ENCODE results near the gene MYOM3. TPM values are rescaled to one million over a fixed set of nuclear protein-coding genes. Genes with fewer than 3 reads are reported as not detected.

The MYOM3 gene
- total and polyA plus RNA-seq, 2 of the 13 experiments (the other 11 are each of a cell fraction or from before 2014, with no cell fraction given): 5.8 to 15.3 TPM

GRCh38 chr1:24018611-24019580 lies 93.0 kb downstream of the MYOM3 start (continued):
- TF ChIP-seq ZNF512B (CRISPR knock-in tag; IDR thresholded peaks at IDR 0.05; ENCODE audit: borderline replicate concordance) (no peak), ZNF317 (CRISPR knock-in tag; IDR thresholded peaks at IDR 0.05) (0 out of 2 replicates have a peak, but pooled peaks have one; percentile 16), ZSCAN21 (CRISPR knock-in tag; IDR thresholded peaks at IDR 0.05; ENCODE audit: borderline replicate concordance) (no peak), MAF1 (CRISPR knock-in tag; IDR thresholded peaks at IDR 0.05; ENCODE audit: borderline replicate concordance) (no peak), IRF1 (CRISPR knock-in tag; IDR thresholded peaks at IDR 0.05; ENCODE audit: low read depth) (no peak), SOX5 (CRISPR knock-in tag; IDR thresholded peaks at IDR 0.05; ENCODE audit: borderline replicate concordance) (peak; percentile 84; the same call in 1 of the 2 replicates), REST (IDR thresholded peaks at IDR 0.05; ENCODE audit: borderline replicate concordance in 1 of 2, low read depth in 1 of 2, low read length in 2 of 2) (no peak), ZNF761 (CRISPR knock-in tag; conservative IDR thresholded peaks at IDR 0.05) (no peak), FOXO1 (CRISPR knock-in tag; IDR thresholded peaks at IDR 0.05) (peak; percentile 78; the same call in 1 of the 2 replicates), FOXJ3 (CRISPR knock-in tag; IDR thresholded peaks at IDR 0.05; ENCODE audit: borderline replicate concordance) (peak; percentile 89; the same call in 1 of the 2 replicates), AHR (CRISPR knock-in tag; IDR thresholded peaks at IDR 0.05) (no peak), ZNF891 (CRISPR knock-in tag; IDR thresholded peaks at IDR 0.05) (no peak)
- TF ChIP-seq, protein P1, sequence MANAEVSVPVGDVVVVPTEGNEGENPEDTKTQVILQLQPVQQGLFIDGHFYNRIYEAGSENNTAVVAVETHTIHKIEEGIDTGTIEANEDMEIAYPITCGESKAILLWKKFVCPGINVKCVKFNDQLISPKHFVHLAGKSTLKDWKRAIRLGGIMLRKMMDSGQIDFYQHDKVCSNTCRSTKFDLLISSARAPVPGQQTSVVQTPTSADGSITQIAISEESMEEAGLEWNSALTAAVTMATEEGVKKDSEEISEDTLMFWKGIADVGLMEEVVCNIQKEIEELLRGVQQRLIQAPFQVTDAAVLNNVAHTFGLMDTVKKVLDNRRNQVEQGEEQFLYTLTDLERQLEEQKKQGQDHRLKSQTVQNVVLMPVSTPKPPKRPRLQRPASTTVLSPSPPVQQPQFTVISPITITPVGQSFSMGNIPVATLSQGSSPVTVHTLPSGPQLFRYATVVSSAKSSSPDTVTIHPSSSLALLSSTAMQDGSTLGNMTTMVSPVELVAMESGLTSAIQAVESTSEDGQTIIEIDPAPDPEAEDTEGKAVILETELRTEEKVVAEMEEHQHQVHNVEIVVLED (CRISPR knock-in tag; IDR thresholded peaks at IDR 0.05; ENCODE audit: borderline replicate concordance): no peak
- TF ChIP-seq, protein P2, sequence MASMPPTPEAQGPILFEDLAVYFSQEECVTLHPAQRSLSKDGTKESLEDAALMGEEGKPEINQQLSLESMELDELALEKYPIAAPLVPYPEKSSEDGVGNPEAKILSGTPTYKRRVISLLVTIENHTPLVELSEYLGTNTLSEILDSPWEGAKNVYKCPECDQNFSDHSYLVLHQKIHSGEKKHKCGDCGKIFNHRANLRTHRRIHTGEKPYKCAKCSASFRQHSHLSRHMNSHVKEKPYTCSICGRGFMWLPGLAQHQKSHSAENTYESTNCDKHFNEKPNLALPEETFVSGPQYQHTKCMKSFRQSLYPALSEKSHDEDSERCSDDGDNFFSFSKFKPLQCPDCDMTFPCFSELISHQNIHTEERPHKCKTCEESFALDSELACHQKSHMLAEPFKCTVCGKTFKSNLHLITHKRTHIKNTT (CRISPR knock-in tag; IDR thresholded peaks at IDR 0.05): no peak
- TF ChIP-seq, protein P3, sequence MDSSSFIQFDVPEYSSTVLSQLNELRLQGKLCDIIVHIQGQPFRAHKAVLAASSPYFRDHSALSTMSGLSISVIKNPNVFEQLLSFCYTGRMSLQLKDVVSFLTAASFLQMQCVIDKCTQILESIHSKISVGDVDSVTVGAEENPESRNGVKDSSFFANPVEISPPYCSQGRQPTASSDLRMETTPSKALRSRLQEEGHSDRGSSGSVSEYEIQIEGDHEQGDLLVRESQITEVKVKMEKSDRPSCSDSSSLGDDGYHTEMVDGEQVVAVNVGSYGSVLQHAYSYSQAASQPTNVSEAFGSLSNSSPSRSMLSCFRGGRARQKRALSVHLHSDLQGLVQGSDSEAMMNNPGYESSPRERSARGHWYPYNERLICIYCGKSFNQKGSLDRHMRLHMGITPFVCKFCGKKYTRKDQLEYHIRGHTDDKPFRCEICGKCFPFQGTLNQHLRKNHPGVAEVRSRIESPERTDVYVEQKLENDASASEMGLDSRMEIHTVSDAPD (CRISPR knock-in tag; IDR thresholded peaks at IDR 0.05): peak; percentile 80; the same call in 1 of the 2 replicates

Measured in HepG2 (cell line).